Epithelial cell of esophagus (primary cell): ENCODE data around the gene CD244.

ENCODE experiments used
- DNase-seq: peaks from one replicate; pipeline ENCODE4 v3.0.0; 2010; ENCODE audit warnings: low read depth
- H3K4me3 ChIP-seq: 2 replicates; pipeline ENCODE4 v1.5.1; 2011; ENCODE audit warnings: mild to moderate bottlenecking, low read length, control low read depth
- CTCF ChIP-seq: IDR thresholded peaks from 2 replicates; pipeline ENCODE4 v1.5.1; 2011; ENCODE audit warnings: low read depth, mild to moderate bottlenecking, low read length, control low read depth, inconsistent platforms; ENCODE audit not compliant: insufficient read depth; ENCODE audit errors: missing control alignments

The CD244 gene

GRCh38 chr1:160821627-160822026 lies 41.1 kb downstream of the CD244 start:
- TF ChIP-seq CTCF = peak; percentile 6
- H3K4me3 ChIP-seq = no peak overlapping the region
- DNase-seq = no peak

GRCh38 chr1:160819186-160819585 lies 43.5 kb downstream of the CD244 start:
- no peak overlapping the region for H3K4me3 ChIP-seq
- no peak for TF ChIP-seq CTCF
- no peak for DNase-seq

GRCh38 chr1:160818207-160818937 lies 44.3 kb downstream of the CD244 start:
- no peak for DNase-seq
- no peak for TF ChIP-seq CTCF

GRCh38 chr1:160814856-160815255 lies 47.8 kb downstream of the CD244 start:
- no peak overlapping the region for H3K4me3 ChIP-seq
- TF ChIP-seq CTCF = no peak
- no peak for DNase-seq

More at GRCh38 chr1:160818207-160818937, 44.3 kb downstream of the CD244 start:
- H3K4me3 ChIP-seq = no peak overlapping the region

- TF ChIP-seq CTCF = no peak
- no peak for DNase-seq
- H3K4me3 ChIP-seq = no peak overlapping the region
Observed at GRCh38 chr1:160814316-160814715, 48.4 kb downstream of the CD244 start.

- TF ChIP-seq CTCF = no peak
- DNase-seq = peak; percentile 93
- H3K4me3 ChIP-seq = no peak overlapping the region
Observed at GRCh38 chr1:160813215-160813614, 49.5 kb downstream of the CD244 start.

GRCh38 chr1:160811147-160811546 lies 51.5 kb downstream of the CD244 start:
- DNase-seq = no peak
- no peak overlapping the region for H3K4me3 ChIP-seq
- no peak for TF ChIP-seq CTCF
